K562 (cell line): Measurements from ENCODE around the gene PLEKHA7. TPM values are rescaled to one million over a fixed set of nuclear protein-coding genes. Genes with fewer than 3 reads are reported as not detected.

Experiments used
- ARID3A ChIP-seq: IDR thresholded peaks from 2 replicates; pipeline ENCODE4 v1.6.1; 2012; ENCODE audit warnings: low read depth, low read length, improper control_type of control experiment, borderline replicate concordance
- CLOCK ChIP-seq: fragments of 250-450 bp; sonication (Bioruptor Pico); IDR thresholded peaks from 2 replicates; pipeline ENCODE4 v1.4.0; 2020; ENCODE audit warnings: mild to moderate bottlenecking, moderate library complexity, borderline replicate concordance
- RBM22 ChIP-seq: fragments of 200-400 bp; formaldehyde crosslinking; IDR thresholded peaks from 2 replicates; pipeline ENCODE4 v1.6.1; 2018; ENCODE audit warnings: low read length, low read depth; ENCODE audit not compliant: poor library complexity, severe bottlenecking
- RNF219 ChIP-seq: fragments of 250-450 bp; sonication (Bioruptor Pico); IDR thresholded peaks from 2 replicates; pipeline ENCODE4 v1.5.0; 2022; ENCODE audit warnings: mild to moderate bottlenecking
- SP1 ChIP-seq: sonication (generic); formaldehyde crosslinking; IDR thresholded peaks from 2 replicates; pipeline ENCODE4 v1.8.1; 2022; ENCODE audit warnings: mild to moderate bottlenecking, missing genetic modification reagents
- SRF ChIP-seq, 2 experiments: fragments of 250-450, 450-650 bp in 1 of 2; sonication (Bioruptor Pico) in 1 of 2; sonication (generic) in 1 of 2; formaldehyde crosslinking; IDR thresholded peaks; 2 replicates each; pipeline versions ENCODE4 v1.5.0 to v1.5.1; 2020 to 2022; ENCODE audit warnings: mild to moderate bottlenecking in 1 of 2, missing genetic modification reagents in 1 of 2
- STAT6 ChIP-seq: sonication (generic); formaldehyde crosslinking; IDR thresholded peaks from 2 replicates; pipeline ENCODE4 v1.8.1; 2023; ENCODE audit warnings: mild to moderate bottlenecking, missing genetic modification reagents
- TRIM28 ChIP-seq: fragments of 450-650 bp; IDR thresholded peaks from 2 replicates; pipeline ENCODE4 v1.6.1; 2017
- ZNF445 ChIP-seq: fragments of 250-450 bp; sonication (Bioruptor Pico); IDR thresholded peaks from 2 replicates; pipeline ENCODE4 v1.4.0; 2020; ENCODE audit warnings: low read depth, mild to moderate bottlenecking, moderate library complexity
- ZNF507 ChIP-seq: conservative IDR thresholded peaks from 2 replicates; pipeline ENCODE4 v1.6.1; 2017; ENCODE audit warnings: missing genetic modification characterization, missing compliant biosample characterization
- ZNF518B ChIP-seq: fragments of 250-450 bp; sonication (Bioruptor Pico); IDR thresholded peaks from 2 replicates; pipeline ENCODE4 v1.5.0; 2021; ENCODE audit warnings: mild to moderate bottlenecking, moderate library complexity
- polyA plus RNA-seq, 8 experiments: library from polyadenylated mRNA; depleted of rRNA in 4 of 8; stranded (reverse) in 5 of 8; unstranded in 3 of 8; fragments of >200 nt; fragmentation: Nextera tagmentation in 2 of 8; fragmentation: Illumina TruSeq in 1 of 8; extraction: Ambion mirVana in 2 of 8; extraction: Trizol in 1 of 8; gene quantifications; 2 replicates each; pipeline versions ENCODE4 v1.2.1 to v1.2.3, GENCODE V29; 2011 to 2014; ENCODE audit warnings: inconsistent platforms in 1 of 8, missing spikeins in 1 of 8
- total RNA-seq, 7 experiments: library from RNA; depleted of rRNA in 6 of 7; stranded (reverse); fragments of >200 nt in 6 of 7; fragmentation: Illumina TruSeq in 2 of 7; extraction: Trizol in 2 of 7; gene quantifications; 2 replicates each; pipeline versions ENCODE4 v1.2.1 to v1.2.3, GENCODE V29; 2011 to 2021; ENCODE audit warnings: low replicate concordance in 1 of 7

PLEKHA7 gene
- total and polyA plus RNA-seq, 9 of the 15 experiments (the other 6 are each of a cell fraction or from before 2014, with no cell fraction given) = 0.06 to 0.77 (median 0.20) TPM; not detected in 1

- no peak for TF ChIP-seq RNF219
- TF ChIP-seq RBM22 = no peak
- no peak for TF ChIP-seq ZNF518B (CRISPR knock-in tag)
- no peak for TF ChIP-seq ZNF507
- no peak for TF ChIP-seq ARID3A
- no peak for TF ChIP-seq SP1 (CRISPR knock-in tag)
- TF ChIP-seq SRF (CRISPR knock-in tag; IDR thresholded peaks at IDR 0.05) = no peak
- TF ChIP-seq CLOCK = no peak
- no peak for TF ChIP-seq TRIM28
- TF ChIP-seq STAT6 = no peak
- no peak for TF ChIP-seq ZNF445 (CRISPR knock-in tag)
Observed at GRCh38 chr11:16917941-16918340, 96.3 kb downstream of the PLEKHA7 start (continued).
